GM19023 (cell line): Measurements from ENCODE around the gene CYP4V2.

Experiments
- ATAC-seq: cut with Tn5 transposase; IDR thresholded peaks from one replicate; pipeline ENCODE4 v1.9.1; 2021; ENCODE audit warnings: mild to moderate bottlenecking, moderate library complexity; ENCODE audit not compliant: unreplicated experiment

CYP4V2 gene

GRCh38 chr4:186188107-186188506 lies 3.3 kb upstream of the CYP4V2 start:
- ATAC-seq, result no peak

- no peak for ATAC-seq
Observed at GRCh38 chr4:186189656-186190055, 1.7 kb upstream of the CYP4V2 start.

GRCh38 chr4:186190581-186191199 lies 677 bp upstream of the CYP4V2 start:
- peak; percentile 36 for ATAC-seq

- ATAC-seq, result no peak
Observed at GRCh38 chr4:186192066-186192612, 772 bp downstream of the CYP4V2 start.

GRCh38 chr4:186193851-186194250 lies 2.5 kb downstream of the CYP4V2 start:
- ATAC-seq, result no peak

- ATAC-seq, result no peak
Observed at GRCh38 chr4:186196063-186196462, 4.7 kb downstream of the CYP4V2 start.

- no peak for ATAC-seq
Observed at GRCh38 chr4:186200516-186200915, 9.1 kb downstream of the CYP4V2 start.

GRCh38 chr4:186201010-186201409 lies 9.6 kb downstream of the CYP4V2 start:
- ATAC-seq, result no peak

- peak; percentile 90 for ATAC-seq
Observed at GRCh38 chr4:186201535-186202230, 10.3 kb downstream of the CYP4V2 start.

GRCh38 chr4:186202490-186203140 lies 11.2 kb downstream of the CYP4V2 start:
- no peak for ATAC-seq

DNA sequence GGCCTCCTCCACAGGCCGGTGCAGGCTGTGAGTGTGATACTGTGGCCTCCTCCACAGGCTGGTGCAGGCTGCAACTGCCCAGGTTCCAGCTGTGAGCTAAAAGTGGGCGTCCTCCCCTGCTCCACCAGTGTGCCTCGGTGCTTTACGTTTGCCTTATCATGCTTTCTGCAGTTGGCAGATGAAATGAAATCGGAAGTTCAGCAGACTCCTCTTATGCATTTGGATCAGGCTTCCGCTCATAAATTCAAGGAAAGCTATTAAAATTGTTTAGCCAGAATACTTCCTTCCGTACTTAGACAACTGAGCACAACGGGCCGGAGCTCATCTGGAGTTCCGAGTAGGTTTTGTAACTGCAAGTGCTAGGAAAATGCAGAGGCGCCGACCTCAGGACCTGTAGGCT lies 12.0 kb downstream of the CYP4V2 start:
- ATAC-seq, result no peak

DNA sequence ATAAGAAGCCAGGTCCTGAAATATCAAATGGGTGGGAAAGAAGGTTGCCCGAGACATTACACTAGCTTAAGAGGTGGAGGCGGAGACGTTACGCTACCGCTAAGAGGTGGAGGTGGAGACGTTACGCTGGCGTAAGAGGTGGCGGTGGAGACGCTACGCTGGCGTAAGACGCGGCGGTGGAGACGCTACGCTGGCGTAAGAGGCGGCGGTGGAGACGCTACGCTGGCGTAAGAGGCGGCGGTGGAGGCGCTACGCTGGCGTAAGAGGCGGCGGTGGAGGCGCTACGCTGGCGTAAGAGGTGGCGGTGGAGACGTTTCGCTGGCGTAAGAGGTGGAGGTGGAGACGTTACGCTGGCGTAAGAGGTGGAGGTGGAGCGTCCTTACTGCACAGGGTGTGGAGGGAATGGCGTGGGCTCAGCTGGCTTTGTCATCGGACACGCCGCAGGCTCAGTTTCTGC lies 12.8 kb downstream of the CYP4V2 start:
- no peak for ATAC-seq

DNA sequence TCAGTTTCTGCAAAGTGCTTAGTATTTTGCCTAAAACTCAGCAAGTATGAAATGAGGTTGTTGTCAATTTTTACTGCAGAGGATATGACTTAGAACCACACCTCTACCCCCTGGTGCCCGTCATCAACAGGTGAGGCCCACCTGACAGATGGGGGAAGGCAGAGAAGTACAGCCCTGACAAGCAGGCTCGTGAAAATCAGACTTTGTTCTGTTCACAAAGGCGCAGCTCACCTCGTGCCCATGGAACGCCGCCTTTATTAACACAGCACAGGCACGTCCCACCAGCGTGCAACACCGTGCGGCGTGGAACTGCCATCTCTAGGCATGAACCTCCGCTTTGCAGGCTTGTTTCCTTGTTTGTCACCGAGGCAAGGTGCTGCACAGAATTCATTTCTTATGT lies 13.3 kb downstream of the CYP4V2 start:
- no peak for ATAC-seq

GRCh38 chr4:186205156-186205555 lies 13.8 kb downstream of the CYP4V2 start:
- no peak for ATAC-seq

GRCh38 chr4:186216465-186217024 lies 25.2 kb downstream of the CYP4V2 start:
- ATAC-seq, result no peak

DNA sequence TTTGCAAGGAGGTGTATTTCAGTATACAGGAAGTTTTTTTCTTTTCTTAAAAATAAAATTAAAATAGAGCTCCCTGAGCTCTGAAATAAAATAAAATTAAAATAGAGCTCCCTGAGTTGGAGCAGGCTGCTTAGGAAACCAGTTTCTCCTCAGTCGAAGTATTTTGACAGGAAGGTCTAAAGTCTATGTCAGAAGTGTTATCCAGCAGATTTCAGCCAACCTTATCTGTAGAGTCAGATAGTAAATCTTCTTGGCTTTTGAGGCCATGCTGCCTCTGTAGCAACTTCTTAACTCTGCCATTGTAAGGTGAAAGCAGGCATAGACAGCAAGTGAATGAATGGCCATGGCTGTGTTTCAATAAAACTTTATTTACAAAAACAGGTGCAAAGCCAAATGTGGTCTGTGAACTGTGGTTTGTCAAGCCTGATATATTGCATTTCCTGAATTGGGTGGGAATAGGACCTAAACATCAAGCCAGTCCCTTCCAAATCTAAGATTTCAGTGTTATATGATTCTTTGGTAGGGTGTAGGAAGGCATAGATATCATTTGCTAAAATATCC lies 26.4 kb downstream of the CYP4V2 start:
- ATAC-seq, result no peak

DNA sequence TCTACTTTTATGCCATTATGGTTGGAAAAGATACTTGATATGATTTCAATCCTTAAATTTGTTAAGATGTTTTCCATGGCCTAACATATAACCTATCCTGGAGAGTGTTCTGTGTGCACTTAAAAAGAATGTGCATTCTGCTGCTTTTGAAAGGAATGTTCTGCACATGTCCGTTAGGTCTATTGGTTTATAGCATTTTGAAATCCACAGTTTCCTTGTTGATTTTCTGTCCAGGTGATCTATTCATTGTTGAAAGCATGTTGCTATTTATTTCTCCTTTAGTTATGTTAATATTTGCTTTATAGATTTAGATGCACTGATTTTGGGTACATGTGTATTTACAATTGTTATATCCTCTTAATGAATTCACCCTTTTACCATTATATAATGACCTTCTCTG lies 30.3 kb downstream of the CYP4V2 start:
- no peak for ATAC-seq

DNA sequence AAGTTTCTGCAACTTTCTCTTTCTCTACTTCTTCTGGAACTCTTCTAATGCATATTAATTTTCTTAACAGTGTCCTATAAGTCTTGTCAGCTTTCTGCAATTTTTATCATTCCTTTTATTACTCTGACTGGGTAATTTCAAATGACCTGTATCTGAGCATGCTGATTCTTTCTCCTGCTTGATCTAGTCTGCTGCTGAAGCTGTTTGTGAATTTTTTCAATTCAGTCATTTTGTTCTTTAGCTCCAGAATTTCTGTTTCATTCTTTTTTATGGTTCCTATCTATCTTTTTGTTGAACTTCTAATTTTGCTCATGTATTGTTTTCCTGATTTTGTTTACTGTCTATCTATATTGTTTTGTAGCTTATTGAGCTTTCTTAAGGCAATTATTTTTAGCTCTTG lies 34.5 kb downstream of the CYP4V2 start:
- ATAC-seq, result no peak

DNA sequence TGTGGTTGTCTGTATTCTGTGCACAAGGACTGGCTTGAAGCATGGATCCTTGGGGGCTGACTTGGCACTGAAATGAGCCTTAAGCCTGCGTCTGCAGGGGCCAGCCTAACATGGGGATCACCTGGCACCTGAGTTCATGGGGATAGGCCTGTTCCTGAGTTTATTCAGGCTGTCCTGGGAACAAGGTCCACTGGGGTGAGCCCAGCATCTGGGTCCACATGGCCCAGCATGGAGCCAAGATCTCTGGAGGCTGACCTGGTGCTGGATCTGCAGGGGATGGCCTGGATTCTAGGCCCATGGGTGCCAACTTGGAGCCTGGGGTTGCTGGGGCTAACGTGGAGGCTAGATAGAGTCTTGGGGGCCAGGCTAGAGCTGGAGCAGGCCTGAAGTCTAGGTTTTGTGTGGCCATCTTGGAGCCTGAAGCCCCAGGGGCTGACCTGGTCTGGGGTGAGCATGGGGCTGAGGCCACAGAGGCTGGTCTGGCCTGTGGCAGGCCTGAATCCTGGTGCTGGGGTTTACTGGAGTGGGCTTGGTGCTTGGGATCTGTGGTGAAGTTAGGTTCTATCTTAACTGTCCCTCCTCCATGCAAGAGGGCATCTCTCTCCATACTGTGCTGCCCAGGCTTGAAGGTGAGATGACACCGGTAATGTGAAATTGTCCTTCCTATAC lies 35.3 kb downstream of the CYP4V2 start:
- no peak for ATAC-seq

GRCh38 chr4:186227221-186227620 lies 35.9 kb downstream of the CYP4V2 start, which contains the start of gene KLKB1:
Gene KLKB1, plus strand, starts transcription at chr4:186227507. Its CDS starts 689 bp downstream, at chr4:186228196.
- ATAC-seq, result no peak
